Measurements from ENCODE around the gene EPHB2. TPM values are rescaled to one million over a fixed set of nuclear protein-coding genes. Genes with fewer than 3 reads are reported as not detected.

EPHB2 gene
- total RNA-seq, 2 experiments from 2014 or later, result not detected

DNA sequence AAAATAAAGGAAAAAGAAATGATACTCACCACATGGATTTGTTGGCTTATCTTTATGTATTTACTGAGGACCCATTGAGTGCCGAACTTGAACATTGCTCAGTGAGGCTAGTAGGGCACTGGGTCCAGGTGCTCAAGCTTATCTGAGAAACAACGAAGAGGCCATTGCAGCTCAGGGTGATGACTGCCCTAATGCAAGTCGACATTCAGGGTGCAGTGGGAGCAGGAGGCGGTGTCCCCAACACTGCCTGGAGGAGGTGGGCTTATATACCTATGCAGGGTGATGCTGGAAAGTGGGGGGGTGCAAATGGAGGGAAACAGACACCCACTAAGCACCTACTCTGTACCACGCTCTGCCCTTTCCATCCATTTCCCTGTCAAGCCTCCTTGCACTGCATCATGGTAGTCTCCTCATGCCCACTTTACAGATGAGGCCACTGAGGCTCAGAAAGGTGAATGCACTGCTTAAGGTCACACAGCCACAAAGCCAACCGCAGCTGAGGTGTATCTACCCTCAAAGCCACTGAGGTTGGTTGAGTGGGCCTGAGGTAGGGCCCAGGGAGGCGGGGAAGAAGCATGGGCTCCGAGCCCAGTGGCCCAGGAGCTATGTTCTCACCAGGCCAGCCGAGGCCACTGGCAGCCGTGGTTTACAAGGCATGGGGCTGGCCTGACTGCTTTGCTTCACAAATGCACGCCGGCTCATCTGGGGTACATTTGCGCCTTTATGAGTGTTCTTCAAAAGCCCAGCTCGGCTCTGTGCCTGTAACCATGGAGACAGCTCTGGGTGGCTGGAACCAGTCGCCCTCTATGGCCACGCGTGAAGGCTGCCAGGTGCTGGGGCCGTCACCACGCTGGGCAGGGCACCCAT is 103.8 kb downstream of the EPHB2 start:
- CTCF ChIA-PET, result no interaction called here
- no peak for DNase-seq
- Mint-ChIP-seq H3K4me3 (no peak overlapping the region), H3K36me3 (ENCODE audit: low read depth) (no peaks in the 10 kb centered on the region), H3K9me3 (ENCODE audit: insufficient read depth) (no peaks in the 10 kb centered on the region), H3K27me3 (ENCODE audit: low read depth) (peaks cover 2% of the 10 kb centered on the region), H3K27ac (no peak overlapping the region), H3K4me1 (ENCODE audit: low read depth) (no peaks in the 10 kb centered on the region)
- POLR2A ChIA-PET, result no interaction called here
- ATAC-seq, result no peak

DNA sequence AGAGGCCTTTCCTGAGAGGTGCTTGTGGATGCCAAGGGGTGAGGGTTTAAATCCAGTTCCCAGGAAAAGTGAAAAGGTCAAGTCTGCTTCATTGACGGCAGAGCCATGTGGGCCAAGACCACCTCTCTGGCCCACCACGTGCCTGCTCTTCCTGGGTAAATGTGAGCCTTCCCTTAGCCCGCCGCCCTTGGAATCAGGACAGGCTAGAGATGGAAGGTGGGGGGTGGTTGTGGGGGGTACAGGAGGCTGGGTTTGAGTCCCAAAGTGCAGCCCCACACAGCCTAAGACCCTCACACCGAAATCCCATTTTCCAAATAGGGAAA is 104.4 kb downstream of the EPHB2 start:
- Mint-ChIP-seq H3K4me3 (no peak overlapping the region), H3K4me1 (ENCODE audit: low read depth) (no peaks in the 10 kb centered on the region), H3K9me3 (ENCODE audit: insufficient read depth) (no peaks in the 10 kb centered on the region), H3K36me3 (ENCODE audit: low read depth) (no peaks in the 10 kb centered on the region), H3K27ac (no peak overlapping the region), H3K27me3 (ENCODE audit: low read depth) (peaks cover 2% of the 10 kb centered on the region)
- ATAC-seq (no peak), DNase-seq (no peak)
- POLR2A ChIA-PET, result no interaction called here
- CTCF ChIA-PET, result no interaction called here

DNA sequence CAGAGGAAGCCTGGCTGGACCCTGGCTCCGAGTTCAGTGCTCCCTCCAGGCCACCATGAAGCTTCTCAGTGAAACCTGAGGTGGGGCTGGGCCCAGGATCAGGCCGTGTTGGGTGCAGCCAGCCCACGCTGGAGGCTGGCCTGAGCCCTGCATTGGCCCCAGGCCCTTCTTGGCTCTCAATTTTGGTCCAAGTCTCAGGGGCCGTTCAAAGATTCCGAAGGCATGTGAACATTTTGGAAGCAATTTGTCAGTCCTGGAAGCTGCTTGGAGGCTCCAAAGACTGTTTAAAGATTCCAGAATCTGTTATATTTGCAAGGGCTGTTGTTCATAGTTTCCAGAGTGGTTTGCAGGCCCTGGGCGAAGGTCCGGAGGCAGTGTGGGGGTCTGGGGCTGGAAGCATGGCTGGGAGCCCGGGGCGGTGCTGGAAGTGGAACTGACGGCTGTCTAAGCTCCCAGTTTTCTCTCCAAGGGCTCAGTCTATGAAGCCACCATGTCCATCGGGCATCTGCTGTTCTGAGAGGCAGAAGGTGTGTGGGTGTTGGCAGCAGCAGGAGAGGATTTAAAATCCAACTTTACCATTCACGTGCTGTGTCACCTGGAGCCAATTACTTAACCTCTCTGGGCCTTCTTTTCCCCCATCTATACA is 104.9 kb downstream of the EPHB2 start:
- H3K9me3 Mint-ChIP-seq (ENCODE audit: insufficient read depth), result no peaks in the 10 kb centered on the region
- H3K27me3 Mint-ChIP-seq (ENCODE audit: low read depth), result peaks cover 2% of the 10 kb centered on the region
- CTCF ChIA-PET, result no interaction called here
- POLR2A ChIA-PET, result no interaction called here
- no peaks in the 10 kb centered on the region for H3K36me3 Mint-ChIP-seq (ENCODE audit: low read depth)
- H3K4me3 Mint-ChIP-seq, result no peak overlapping the region
- DNase-seq, result no peak
- ATAC-seq, result no peak
- no peaks in the 10 kb centered on the region for H3K4me1 Mint-ChIP-seq (ENCODE audit: low read depth)
- no peak overlapping the region for H3K27ac Mint-ChIP-seq

DNA sequence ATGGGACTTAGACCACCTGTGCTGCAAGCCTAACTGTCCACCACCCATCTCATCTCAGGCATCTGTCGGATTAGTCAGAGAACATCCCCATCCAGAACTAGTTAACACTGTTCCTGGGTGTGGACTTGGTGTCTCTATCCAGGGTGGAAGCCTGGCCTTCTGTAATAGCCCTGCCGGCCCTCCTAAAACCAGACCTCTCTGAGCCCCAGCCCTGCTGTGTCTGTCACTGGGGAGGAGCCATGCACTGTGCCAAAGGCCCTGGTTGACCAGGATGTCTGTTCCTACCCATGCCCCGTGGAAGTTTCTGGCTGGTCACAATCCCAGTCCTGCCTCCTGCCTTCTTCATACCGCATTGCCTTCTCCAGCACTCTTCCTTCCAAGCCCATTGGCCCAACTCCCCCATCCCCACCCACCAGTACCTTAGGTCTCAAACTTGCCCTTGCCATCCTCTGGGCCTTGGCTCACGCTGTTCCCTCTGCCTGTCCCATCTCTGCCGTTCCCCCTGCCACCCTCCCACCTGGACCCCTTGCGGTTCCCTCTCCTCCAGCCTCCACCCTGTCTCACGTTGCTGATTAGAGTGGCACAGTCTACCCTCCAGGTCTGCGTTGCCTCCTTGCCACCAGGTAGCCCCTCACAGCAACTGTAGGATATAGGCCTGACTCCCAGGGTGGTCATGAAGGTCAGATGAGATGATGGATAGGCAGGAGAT is 105.6 kb downstream of the EPHB2 start:
- Mint-ChIP-seq H3K4me1 (ENCODE audit: low read depth) (no peaks in the 10 kb centered on the region), H3K9me3 (ENCODE audit: insufficient read depth) (no peaks in the 10 kb centered on the region), H3K36me3 (ENCODE audit: low read depth) (no peaks in the 10 kb centered on the region), H3K27ac (no peak overlapping the region), H3K4me3 (no peak overlapping the region), H3K27me3 (ENCODE audit: low read depth) (peaks cover 2% of the 10 kb centered on the region)
- POLR2A ChIA-PET, result no interaction called here
- no peak for ATAC-seq
- DNase-seq, result no peak
- CTCF ChIA-PET, result no interaction called here

DNA sequence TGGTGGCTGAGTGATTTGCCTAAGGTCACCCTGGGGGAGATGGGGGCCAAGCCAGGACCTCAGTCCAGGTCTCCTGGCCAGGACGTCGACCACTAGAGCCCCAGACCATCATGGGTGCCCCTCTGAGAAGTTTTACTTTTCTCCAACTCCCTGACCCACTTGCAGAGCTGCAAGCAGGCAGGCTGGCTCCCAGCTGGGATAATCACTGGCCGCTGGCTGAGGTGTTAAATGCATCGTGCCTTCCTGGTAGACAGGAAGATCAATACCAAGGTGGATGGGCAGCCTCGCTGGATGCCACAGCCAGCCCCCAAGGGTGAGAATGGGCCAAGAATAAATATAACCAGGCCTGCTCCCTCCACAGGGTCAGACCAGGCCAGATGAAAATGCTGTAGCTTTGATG is 106.2 kb downstream of the EPHB2 start:
- ATAC-seq, result no peak

DNA sequence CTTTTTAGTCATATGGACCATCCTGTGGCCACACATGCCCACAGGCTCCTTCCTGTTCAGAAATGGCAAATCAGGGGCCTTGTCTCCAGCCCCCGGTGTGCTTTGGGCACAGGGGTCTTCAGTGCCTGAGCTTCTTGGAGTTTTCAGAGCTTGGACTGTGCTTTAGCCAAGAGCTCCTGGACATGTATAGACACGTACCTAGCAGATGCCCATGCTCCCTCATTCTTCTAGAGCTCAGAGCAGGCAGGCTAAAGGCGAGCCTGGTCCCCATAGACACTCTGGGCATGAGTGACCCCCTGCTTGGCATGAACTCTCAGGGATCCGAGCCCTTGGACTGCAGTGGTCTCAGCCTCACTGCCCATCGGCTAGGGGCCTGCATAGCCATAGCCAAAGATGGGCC is 106.8 kb downstream of the EPHB2 start:
- no peaks in the 10 kb centered on the region for H3K9me3 Mint-ChIP-seq (ENCODE audit: insufficient read depth)
- CTCF ChIA-PET, result no interaction called here
- H3K4me1 Mint-ChIP-seq (ENCODE audit: low read depth), result no peaks in the 10 kb centered on the region
- DNase-seq, result no peak
- no peaks in the 10 kb centered on the region for H3K36me3 Mint-ChIP-seq (ENCODE audit: low read depth)
- ATAC-seq, result no peak
- no peak overlapping the region for H3K27ac Mint-ChIP-seq
- H3K27me3 Mint-ChIP-seq (ENCODE audit: low read depth), result peaks cover 6% of the 10 kb centered on the region
- POLR2A ChIA-PET, result no interaction called here
- H3K4me3 Mint-ChIP-seq, result no peak overlapping the region

More for the DNA sequence above, 106.2 kb downstream of the EPHB2 start:
- Mint-ChIP-seq H3K27me3 (ENCODE audit: low read depth) (peaks cover 4% of the 10 kb centered on the region), H3K4me3 (no peak overlapping the region), H3K9me3 (ENCODE audit: insufficient read depth) (no peaks in the 10 kb centered on the region), H3K27ac (no peak overlapping the region), H3K4me1 (ENCODE audit: low read depth) (no peaks in the 10 kb centered on the region), H3K36me3 (ENCODE audit: low read depth) (no peaks in the 10 kb centered on the region)
- DNase-seq, result no peak
- CTCF ChIA-PET, result no interaction called here
- POLR2A ChIA-PET, result no interaction called here

DNA sequence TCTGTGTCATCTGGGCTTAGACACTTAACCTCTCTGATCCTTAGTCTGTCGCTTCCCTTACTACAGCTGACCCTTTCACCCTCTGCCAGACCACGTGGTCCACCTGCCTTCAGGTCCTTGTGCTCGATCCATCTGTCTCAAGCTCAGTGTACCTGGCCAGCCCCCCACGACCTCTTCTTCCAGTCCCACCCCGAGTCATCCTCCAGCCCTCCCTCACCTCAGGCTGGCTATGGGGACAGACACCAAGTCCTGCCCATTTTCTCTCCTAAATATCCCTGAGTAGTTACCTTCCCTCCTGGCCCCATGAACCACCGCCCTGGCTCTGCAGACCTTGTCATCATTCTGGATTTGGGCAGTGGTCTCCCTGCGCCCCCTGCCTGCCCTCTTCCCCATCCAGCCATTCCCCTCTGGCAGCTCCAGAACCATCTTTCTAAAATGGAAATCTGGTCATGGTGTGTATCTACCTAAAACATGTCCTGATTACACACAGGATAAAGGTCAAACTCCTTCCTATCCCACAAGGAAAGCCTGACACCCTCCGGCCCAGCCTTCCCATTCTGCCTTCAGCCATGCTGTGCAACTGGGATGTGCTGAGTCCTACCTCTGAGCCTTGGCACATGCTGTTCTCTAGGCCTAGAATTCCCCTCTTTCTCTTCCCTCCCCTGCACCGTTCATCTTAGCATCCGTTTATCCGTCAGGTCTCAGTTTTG is 107.6 kb downstream of the EPHB2 start:
- no peak overlapping the region for H3K27ac Mint-ChIP-seq
- no peak for DNase-seq
- ChIA-PET POLR2A (no interaction called here), CTCF (no interaction called here)
- H3K27me3 Mint-ChIP-seq (ENCODE audit: low read depth), result peaks cover 6% of the 10 kb centered on the region
- no peaks in the 10 kb centered on the region for H3K9me3 Mint-ChIP-seq (ENCODE audit: insufficient read depth)
- H3K4me3 Mint-ChIP-seq, result no peak overlapping the region
- no peaks in the 10 kb centered on the region for H3K4me1 Mint-ChIP-seq (ENCODE audit: low read depth)
- no peaks in the 10 kb centered on the region for H3K36me3 Mint-ChIP-seq (ENCODE audit: low read depth)
- no peak for ATAC-seq

DNA sequence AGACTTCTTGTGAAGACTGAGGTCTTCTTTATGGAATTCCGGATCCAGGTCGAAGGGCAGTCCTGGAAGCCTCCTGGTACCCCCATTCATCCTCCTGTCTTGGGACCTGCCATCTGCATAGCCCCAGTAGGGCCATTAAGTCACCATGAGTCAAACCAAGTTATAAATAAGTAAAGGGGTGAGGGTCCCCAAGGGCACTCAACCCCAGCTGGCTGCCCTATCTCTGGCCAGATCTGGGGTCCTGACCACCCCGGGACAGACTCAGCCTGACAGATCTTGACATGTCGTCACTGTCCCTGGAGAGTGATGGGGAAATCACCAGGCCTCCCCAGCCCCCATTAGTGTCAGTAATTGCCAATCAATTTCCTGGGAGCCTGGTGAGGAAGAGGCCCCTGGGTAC is 108.7 kb downstream of the EPHB2 start:
- H3K4me3 Mint-ChIP-seq, result no peak overlapping the region
- POLR2A ChIA-PET, result no interaction called here
- H3K27ac Mint-ChIP-seq, result no peak overlapping the region
- no peak for ATAC-seq
- H3K4me1 Mint-ChIP-seq (ENCODE audit: low read depth), result no peaks in the 10 kb centered on the region
- CTCF ChIA-PET, result no interaction called here
- H3K9me3 Mint-ChIP-seq (ENCODE audit: insufficient read depth), result no peaks in the 10 kb centered on the region
- DNase-seq, result no peak
- no peaks in the 10 kb centered on the region for H3K36me3 Mint-ChIP-seq (ENCODE audit: low read depth)
- peaks cover 11% of the 10 kb centered on the region for H3K27me3 Mint-ChIP-seq (ENCODE audit: low read depth)

DNA sequence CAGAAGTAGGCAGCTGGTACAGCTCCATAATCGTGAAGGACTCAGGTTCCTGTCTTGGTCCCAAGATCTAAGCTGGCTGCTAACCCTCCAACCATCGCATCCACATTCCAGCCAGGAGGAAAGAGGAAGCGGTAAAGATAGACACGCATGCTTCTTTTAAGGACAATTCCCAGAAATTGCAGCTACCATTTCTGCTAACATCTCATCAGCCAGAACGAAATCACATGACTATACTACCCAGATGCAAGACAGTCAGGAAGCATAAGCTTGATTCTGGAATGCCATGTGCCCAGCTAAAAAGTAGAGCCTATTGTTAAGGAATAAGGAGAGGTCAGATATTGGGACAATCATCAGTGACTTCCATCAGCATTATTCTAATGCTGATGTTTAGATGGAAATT is 110.4 kb downstream of the EPHB2 start:
- Mint-ChIP-seq H3K27ac (no peak overlapping the region), H3K9me3 (ENCODE audit: insufficient read depth) (no peaks in the 10 kb centered on the region), H3K4me3 (no peak overlapping the region), H3K36me3 (ENCODE audit: low read depth) (no peaks in the 10 kb centered on the region), H3K4me1 (ENCODE audit: low read depth) (no peaks in the 10 kb centered on the region), H3K27me3 (ENCODE audit: low read depth) (peaks cover 11% of the 10 kb centered on the region)
- ChIA-PET CTCF (no interaction called here), POLR2A (no interaction called here)
- DNase-seq, result no peak
- no peak for ATAC-seq

DNA sequence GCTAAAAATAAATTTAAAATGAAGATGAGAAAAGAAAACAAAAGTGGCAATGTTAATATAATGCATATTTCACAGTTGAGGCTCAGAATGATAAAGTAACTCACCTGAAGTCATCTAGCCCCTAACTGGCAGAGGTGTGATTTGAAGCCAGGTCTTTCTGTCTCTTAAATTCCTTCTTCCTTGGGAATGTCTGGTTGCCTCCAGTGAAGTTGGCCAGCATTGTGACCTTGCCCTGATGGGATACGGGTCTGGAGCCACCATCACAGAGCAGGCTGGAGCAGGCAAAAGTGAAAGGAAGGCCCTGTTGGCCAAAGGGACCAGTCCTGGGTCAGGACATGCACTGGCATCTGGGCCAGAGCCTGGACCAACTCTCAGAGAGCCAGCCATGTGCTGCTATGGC is 111.7 kb downstream of the EPHB2 start:
- no peaks in the 10 kb centered on the region for H3K36me3 Mint-ChIP-seq (ENCODE audit: low read depth)
- no peak overlapping the region for H3K27ac Mint-ChIP-seq
- no peaks in the 10 kb centered on the region for H3K4me1 Mint-ChIP-seq (ENCODE audit: low read depth)
- DNase-seq, result no peak
- H3K27me3 Mint-ChIP-seq (ENCODE audit: low read depth), result peaks cover 11% of the 10 kb centered on the region
- CTCF ChIA-PET, result no interaction called here
- ATAC-seq, result no peak
- no peaks in the 10 kb centered on the region for H3K9me3 Mint-ChIP-seq (ENCODE audit: insufficient read depth)
- POLR2A ChIA-PET, result no interaction called here
- no peak overlapping the region for H3K4me3 Mint-ChIP-seq

DNA sequence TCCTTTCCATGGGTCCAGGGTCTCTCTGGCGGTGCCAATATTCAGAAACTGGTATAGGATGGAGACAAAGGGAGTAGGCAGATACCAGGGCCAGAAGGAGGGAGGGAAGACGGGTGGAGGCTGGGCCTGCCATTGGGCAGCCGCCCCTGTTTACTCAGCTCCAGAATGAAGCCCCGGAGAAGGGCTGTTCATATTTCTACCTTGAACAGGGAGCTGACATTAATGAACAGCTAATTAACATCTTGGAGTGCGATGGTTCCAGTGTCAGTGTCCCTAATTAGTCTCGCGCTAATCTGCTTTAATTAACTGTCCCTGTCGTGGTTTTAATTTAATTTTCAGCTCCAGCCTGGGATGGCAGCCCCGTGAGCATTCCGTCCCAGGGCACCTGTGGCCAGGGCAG is 113.8 kb downstream of the EPHB2 start:
- Mint-ChIP-seq H3K9me3 (ENCODE audit: insufficient read depth) (no peaks in the 10 kb centered on the region), H3K4me3 (no peak overlapping the region), H3K27ac (no peak overlapping the region), H3K36me3 (ENCODE audit: low read depth) (no peaks in the 10 kb centered on the region), H3K4me1 (ENCODE audit: low read depth) (no peaks in the 10 kb centered on the region), H3K27me3 (ENCODE audit: low read depth) (peaks cover 10% of the 10 kb centered on the region)
- ChIA-PET POLR2A (no interaction called here), CTCF (interaction anchor here (1.0 kb wide), 1 partner anchor 119 kb away, joined by 3 read pairs; no protein-coding TSS in a partner anchor)
- ATAC-seq, result no peak
- DNase-seq, result no peak

DNA sequence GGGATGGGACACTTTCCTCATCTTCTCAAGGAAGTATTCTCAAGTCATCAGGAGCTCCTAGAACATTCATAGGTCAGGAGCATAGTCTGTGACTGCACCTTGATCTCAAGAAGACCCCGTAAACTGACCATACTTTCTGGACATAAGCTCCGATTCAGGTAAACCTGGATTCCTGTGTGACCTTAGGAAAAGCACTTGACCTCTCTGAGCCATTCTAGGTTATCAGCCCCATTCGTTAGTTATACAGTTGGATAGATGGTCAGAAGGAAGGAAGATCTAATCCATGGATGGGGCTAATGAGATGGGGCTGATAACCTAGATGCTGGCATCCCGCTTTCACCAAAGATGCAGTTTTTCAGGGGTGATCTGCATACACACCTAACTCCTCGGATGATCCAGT is 114.3 kb downstream of the EPHB2 start:
- Mint-ChIP-seq H3K27me3 (ENCODE audit: low read depth) (peaks cover 10% of the 10 kb centered on the region), H3K36me3 (ENCODE audit: low read depth) (no peaks in the 10 kb centered on the region), H3K4me1 (ENCODE audit: low read depth) (no peaks in the 10 kb centered on the region), H3K9me3 (ENCODE audit: insufficient read depth) (no peaks in the 10 kb centered on the region), H3K27ac (no peak overlapping the region), H3K4me3 (no peak overlapping the region)
- ChIA-PET POLR2A (no interaction called here), CTCF (interaction anchor here (1.0 kb wide), 1 partner anchor 120 kb away, joined by 3 read pairs; no protein-coding TSS in a partner anchor)
- ATAC-seq (no peak), DNase-seq (no peak)

Measured in activated CD8-positive, alpha-beta T cell treated with anti-CD3 and anti-CD28 coated beads, Interleukin-2, amount 10 ng/mL, durations not matched to agents 7 days and 5 days (primary cell).